ENCODE results near the gene LRRC3C.

Gene LRRC3C

GRCh38 chr17:39923836-39924690 lies 3.5 kb upstream of the LRRC3C start:
- DNase-seq (ENCODE audit: low spot score), result peak; percentile 31

GRCh38 chr17:39924691-39925055 lies 2.9 kb upstream of the LRRC3C start:
- no peak for DNase-seq (ENCODE audit: low spot score)

GRCh38 chr17:39925282-39926134 lies 2.0 kb upstream of the LRRC3C start:
- no peak for DNase-seq (ENCODE audit: low spot score)

- no peak for DNase-seq (ENCODE audit: low spot score)
Observed at GRCh38 chr17:39926135-39926587, 1.4 kb upstream of the LRRC3C start.

- DNase-seq (ENCODE audit: low spot score), result peak; percentile 27
Observed at GRCh38 chr17:39926588-39927100, 888 bp upstream of the LRRC3C start.

GRCh38 chr17:39927929-39928857 lies 661 bp downstream of the LRRC3C start:
- no peak for DNase-seq (ENCODE audit: low spot score)

- peak; percentile 85 for DNase-seq (ENCODE audit: low spot score)
Observed at GRCh38 chr17:39928858-39929645, 1.5 kb downstream of the LRRC3C start.

GRCh38 chr17:39929646-39930407 lies 2.3 kb downstream of the LRRC3C start:
- peak; percentile 59 for DNase-seq (ENCODE audit: low spot score)

- DNase-seq (ENCODE audit: low spot score), result no peak
Observed at GRCh38 chr17:39933912-39934311, 6.4 kb downstream of the LRRC3C start.

GRCh38 chr17:39934324-39934723 lies 6.8 kb downstream of the LRRC3C start:
- no peak for DNase-seq (ENCODE audit: low spot score)

- DNase-seq (ENCODE audit: low spot score), result no peak
Observed at GRCh38 chr17:39935909-39936308, 8.4 kb downstream of the LRRC3C start.

- no peak for DNase-seq (ENCODE audit: low spot score)
Observed at GRCh38 chr17:39937447-39937846, 9.9 kb downstream of the LRRC3C start.

- DNase-seq (ENCODE audit: low spot score), result no peak
Observed at GRCh38 chr17:39938140-39938869, 10.8 kb downstream of the LRRC3C start.

GRCh38 chr17:39939106-39939505 lies 11.6 kb downstream of the LRRC3C start:
- no peak for DNase-seq (ENCODE audit: low spot score)

GRCh38 chr17:39939588-39940419 lies 12.3 kb downstream of the LRRC3C start:
- peak; percentile 80 for DNase-seq (ENCODE audit: low spot score)

- DNase-seq (ENCODE audit: low spot score), result no peak
Observed at GRCh38 chr17:39943702-39944392, 16.3 kb downstream of the LRRC3C start.

- no peak for DNase-seq (ENCODE audit: low spot score)
Observed at GRCh38 chr17:39944393-39944711, 16.8 kb downstream of the LRRC3C start.
